Prostate gland (tissue), 2 donors: ENCODE data around the gene MRPS23. TPM values are rescaled to one million over a fixed set of nuclear protein-coding genes. Genes with fewer than 3 reads are reported as not detected.
A peak's percentile ranks its signal among the peaks of the same experiment; 100 is the strongest.

Source experiments
- DNase-seq: peaks from one replicate; pipeline ENCODE4 v3.0.0-alpha.2; 2019; ENCODE audit warnings: low spot score
- H3K27ac ChIP-seq, 2 donors: fragments of 200-600 bp; sonication (generic); 2 replicates each; pipeline ENCODE4 v1.5.1; 2017 to 2019
- H3K27me3 ChIP-seq: fragments of 200-600 bp; sonication (generic); replicated peaks from 2 replicates; pipeline ENCODE4 v1.5.1; 2019; ENCODE audit not compliant: insufficient read depth
- H3K36me3 ChIP-seq, 2 donors: fragments of 200-600 bp; sonication (generic); 1 replicate in 1 of 2; 2 replicates in 1 of 2; pipeline versions ENCODE4 v1.5.1 to v1.8.1; 2017 to 2019
- H3K4me1 ChIP-seq: fragments of 200-600 bp; sonication (generic); replicated peaks from 2 replicates; pipeline ENCODE4 v1.5.1; 2019
- H3K4me3 ChIP-seq, 2 donors: fragments of 200-600 bp; sonication (generic); 2 replicates each; pipeline ENCODE4 v1.5.1; 2017 to 2019
- H3K9me3 ChIP-seq: fragments of 200-600 bp; sonication (generic); 2 replicates; pipeline ENCODE4 v1.5.1; 2017
- POLR2A ChIP-seq: fragments of 450-650 bp; IDR thresholded peaks from one replicate; pipeline ENCODE4 v1.6.1; 2016; ENCODE audit warnings: antibody characterized with exemption, mild to moderate bottlenecking
- POLR2AphosphoS5 ChIP-seq: sonication (generic); formaldehyde crosslinking; IDR thresholded peaks from one replicate; pipeline ENCODE4 v1.6.1; 2017; ENCODE audit warnings: antibody characterized with exemption
- WGBS: methylation state at CpG from one replicate; pipeline ENCODE4 v1.1.5; 2018; 5-methylcytosine and 5-hydroxymethylcytosine counted together
- intact Hi-C: fragments of 100-400 bp; cut with DNase I; formaldehyde crosslinking; loops from one replicate; pipeline ENCODE4 v1.14.2; 2022
- total RNA-seq, 2 donors: library from RNA; depleted of rRNA; stranded (reverse); fragments of >200 nt; gene quantifications; one replicate each; pipeline ENCODE4 v1.1.0, GENCODE V29; 2016
- TF ChIP-seq, protein P1 (sequence below), 4 experiments: fragments of 200-600 bp in 2 of 4; fragments of 450-650 bp in 2 of 4; sonication (generic) in 2 of 4; IDR thresholded peaks; 1 replicate in 3 of 4; 2 replicates in 1 of 4; pipeline ENCODE4 v1.5.1; 2016 to 2019; ENCODE audit warnings: antibody characterized with exemption in 4 of 4, mild to moderate bottlenecking in 2 of 4, moderate library complexity in 2 of 4

The MRPS23 gene
- total RNA-seq, 2 donors from 2014 or later: 29.0 to 43.1 TPM

DNA sequence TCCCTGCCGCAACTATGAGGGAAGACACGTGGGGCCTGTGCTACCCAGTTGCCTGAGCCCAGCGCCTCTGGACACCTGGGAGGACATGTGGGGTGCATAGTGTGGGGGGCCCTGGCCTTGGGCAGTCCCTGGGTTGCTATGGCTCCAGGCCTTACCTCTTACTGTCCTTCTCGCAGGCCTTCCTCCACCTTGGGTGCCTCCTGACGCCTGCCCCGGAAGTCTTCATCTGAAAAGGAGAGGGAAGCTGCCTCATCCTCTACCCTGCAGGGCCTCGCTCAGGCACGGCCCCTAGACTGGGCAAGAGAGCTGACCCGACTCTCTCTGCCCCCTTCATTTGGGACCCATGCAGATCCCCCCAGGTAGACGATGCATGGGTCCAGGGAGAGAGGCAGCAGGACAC is 16.5 kb upstream of the MRPS23 start:
- TF ChIP-seq, protein P1, sequence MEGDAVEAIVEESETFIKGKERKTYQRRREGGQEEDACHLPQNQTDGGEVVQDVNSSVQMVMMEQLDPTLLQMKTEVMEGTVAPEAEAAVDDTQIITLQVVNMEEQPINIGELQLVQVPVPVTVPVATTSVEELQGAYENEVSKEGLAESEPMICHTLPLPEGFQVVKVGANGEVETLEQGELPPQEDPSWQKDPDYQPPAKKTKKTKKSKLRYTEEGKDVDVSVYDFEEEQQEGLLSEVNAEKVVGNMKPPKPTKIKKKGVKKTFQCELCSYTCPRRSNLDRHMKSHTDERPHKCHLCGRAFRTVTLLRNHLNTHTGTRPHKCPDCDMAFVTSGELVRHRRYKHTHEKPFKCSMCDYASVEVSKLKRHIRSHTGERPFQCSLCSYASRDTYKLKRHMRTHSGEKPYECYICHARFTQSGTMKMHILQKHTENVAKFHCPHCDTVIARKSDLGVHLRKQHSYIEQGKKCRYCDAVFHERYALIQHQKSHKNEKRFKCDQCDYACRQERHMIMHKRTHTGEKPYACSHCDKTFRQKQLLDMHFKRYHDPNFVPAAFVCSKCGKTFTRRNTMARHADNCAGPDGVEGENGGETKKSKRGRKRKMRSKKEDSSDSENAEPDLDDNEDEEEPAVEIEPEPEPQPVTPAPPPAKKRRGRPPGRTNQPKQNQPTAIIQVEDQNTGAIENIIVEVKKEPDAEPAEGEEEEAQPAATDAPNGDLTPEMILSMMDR (IDR thresholded peaks at IDR 0.05): no peak
- TF ChIP-seq POLR2A (no peak), POLR2AphosphoS5 (no peak)
- Histone ChIP-seq H3K27ac (no peak overlapping the region), H3K4me3 (no peak overlapping the region), H3K4me1 (peaks cover 20% of the 10 kb centered on the region), H3K27me3 (no peaks in the 10 kb centered on the region), H3K36me3 (no peaks in the 10 kb centered on the region), H3K9me3 (no peaks in the 10 kb centered on the region)
- DNase-seq: no peak
- 92% methylated on average over 10 of the region's 10 CpGs for WGBS
- intact Hi-C loops: no loop called here

DNA sequence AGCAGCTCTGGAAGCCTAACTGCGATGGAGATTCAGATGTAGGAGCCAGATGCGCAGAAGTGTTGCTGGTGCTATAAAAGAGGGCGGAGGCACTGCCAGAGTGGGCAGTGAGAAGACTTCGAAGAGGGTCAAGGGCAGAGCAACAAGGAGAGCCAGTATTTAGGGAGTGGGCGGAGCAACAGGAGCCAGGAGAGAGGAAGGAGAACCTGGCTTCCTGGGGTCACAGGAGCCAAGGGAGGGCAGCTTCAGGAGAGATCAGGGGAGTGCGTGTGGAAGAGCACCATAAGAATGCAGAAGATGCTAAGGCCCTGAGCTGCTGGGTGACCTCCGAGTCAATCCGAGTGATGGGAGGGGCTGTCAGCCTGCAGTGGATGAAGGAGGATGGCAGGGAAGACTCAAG is 14.4 kb upstream of the MRPS23 start:
- no peaks in the 10 kb centered on the region for H3K9me3 ChIP-seq
- H3K4me1 ChIP-seq: peaks cover 31% of the 10 kb centered on the region
- WGBS: 80% methylated on average over 8 of the region's 8 CpGs
- intact Hi-C loops: no loop called here
- TF ChIP-seq, protein P1 (IDR thresholded peaks at IDR 0.05): no peak
- TF ChIP-seq POLR2A (no peak), POLR2AphosphoS5 (no peak)
- H3K27ac ChIP-seq: no peak overlapping the region
- DNase-seq: no peak
- H3K4me3 ChIP-seq: no peak overlapping the region
- no peaks in the 10 kb centered on the region for H3K27me3 ChIP-seq
- H3K36me3 ChIP-seq: no peaks in the 10 kb centered on the region

DNA sequence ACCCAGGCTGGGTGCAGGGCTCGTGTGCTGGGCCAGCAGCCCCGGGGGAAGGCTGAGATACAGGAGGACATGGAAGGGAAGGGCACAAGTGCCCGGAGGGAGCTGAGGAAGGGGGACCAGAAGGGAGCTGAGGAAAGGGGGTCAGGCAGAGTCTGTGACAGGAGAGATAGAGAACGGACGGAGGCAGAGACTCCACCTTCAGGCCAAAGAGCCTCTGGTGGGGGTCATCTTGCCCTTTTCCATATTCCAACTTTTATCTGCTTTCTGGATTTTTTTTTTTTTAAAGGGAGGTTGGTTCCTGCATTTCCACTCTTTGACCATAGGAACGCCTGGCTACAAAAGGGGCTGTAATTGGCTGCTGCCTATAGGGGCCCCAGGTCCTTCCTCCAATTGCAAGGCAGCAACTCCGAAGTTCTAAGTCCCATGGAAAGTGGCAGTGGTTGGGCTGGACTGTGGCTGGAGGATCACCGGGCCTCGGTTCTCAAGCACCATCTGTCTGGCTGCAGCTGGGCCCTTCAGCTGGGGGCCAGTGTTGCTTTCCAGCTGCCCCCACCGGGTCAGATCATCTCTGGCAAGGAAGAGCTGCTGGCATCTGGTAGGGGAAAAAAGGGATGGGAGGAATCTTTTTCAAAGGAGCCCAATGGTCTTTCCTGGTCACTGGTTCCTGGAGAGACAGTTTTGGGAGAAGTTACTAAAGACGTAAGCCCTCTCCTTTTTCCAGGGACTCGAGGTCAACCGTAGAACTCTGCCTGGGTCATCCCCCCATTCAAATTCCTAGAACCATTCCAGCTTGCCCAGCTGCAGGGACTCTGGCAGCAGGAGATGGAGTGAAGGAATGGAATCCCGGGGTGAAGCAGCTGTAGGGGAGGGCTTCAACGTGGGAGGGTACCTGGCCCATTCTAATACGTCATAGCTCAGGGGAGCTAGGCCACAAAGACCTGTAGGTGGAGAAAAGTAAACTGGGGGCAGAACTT is 13.1 kb upstream of the MRPS23 start:
- Histone ChIP-seq H3K4me1 (peaks cover 18% of the 10 kb centered on the region), H3K9me3 (no peaks in the 10 kb centered on the region), H3K27me3 (no peaks in the 10 kb centered on the region), H3K27ac (peak overlapping the region; percentile 80 to 91), H3K4me3 (no peak overlapping the region), H3K36me3 (no peaks in the 10 kb centered on the region)
- intact Hi-C loops: no loop called here
- 66% methylated on average over 16 of the region's 16 CpGs for WGBS
- no peak for DNase-seq
- TF ChIP-seq, protein P1 (IDR thresholded peaks at IDR 0.05): no peak
- no peak for TF ChIP-seq POLR2A
- TF ChIP-seq POLR2AphosphoS5: no peak

DNA sequence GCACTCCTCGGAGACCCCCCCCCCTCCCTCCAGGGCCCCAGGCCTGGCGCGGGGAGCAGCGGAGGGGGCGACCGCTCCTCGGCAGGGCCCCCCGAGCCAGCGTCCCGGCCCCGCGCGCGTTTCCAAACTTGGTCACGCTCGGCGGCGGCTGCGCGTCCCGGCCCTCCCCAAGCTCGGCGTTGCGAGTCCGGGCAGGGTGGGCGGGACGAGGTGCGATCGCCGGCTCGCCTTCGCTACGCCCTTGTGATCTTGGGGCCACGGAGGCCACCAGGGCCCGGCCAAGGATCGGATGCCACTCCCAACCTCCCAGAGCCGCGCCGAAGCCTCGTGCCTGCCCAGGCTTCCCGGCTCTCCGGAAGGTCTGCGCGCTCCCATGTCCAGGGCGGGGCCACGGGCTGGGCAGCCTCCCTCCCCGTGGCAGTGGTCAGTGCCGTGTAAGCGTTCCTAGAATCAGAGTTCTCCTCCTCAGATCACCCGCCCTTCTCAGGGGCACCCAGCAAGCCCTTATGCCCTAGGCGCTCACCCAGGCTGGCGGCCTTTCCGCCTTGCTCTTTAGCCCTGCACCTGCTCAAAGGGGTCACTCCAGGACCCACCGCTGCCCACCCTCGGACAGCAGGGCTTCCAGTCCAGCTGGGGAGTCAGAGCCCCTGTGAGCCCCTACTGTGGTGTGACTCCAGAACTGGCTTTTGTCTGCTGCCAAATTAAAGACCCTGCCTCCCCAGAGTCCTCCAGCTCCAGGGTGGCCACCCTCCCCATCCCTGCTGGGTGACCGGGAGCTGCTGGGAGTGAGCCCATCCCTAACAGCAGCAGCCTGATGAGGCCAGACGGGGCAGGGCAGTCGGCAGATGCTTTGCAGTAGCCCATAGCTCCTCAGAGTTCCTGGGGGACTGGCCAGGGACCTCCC is 12.2 kb upstream of the MRPS23 start:
- peak; percentile 43 for TF ChIP-seq POLR2AphosphoS5
- no peak for TF ChIP-seq POLR2A
- TF ChIP-seq, protein P1 (IDR thresholded peaks at IDR 0.05): peak in 1 of 4 experiments; percentile 8
- Histone ChIP-seq H3K36me3 (no peaks in the 10 kb centered on the region), H3K27ac (peak overlapping the region; percentile 80 to 91), H3K4me3 (peak overlapping the region; percentile 33 to 46), H3K4me1 (peaks cover 15% of the 10 kb centered on the region), H3K9me3 (no peaks in the 10 kb centered on the region), H3K27me3 (no peaks in the 10 kb centered on the region)
- DNase-seq: peak; percentile 40
- WGBS: 11% methylated on average over 47 of the region's 58 CpGs
- intact Hi-C loops: no loop called here
